Measurements from ENCODE around the gene FASN. TPM values are rescaled to one million over a fixed set of nuclear protein-coding genes. Genes with fewer than 3 reads are reported as not detected.

The FASN gene
- total and polyA plus RNA-seq, 2 donors (not counting 1 experiment from before 2014, with no cell fraction given) = 36.8 to 242 TPM

DNA sequence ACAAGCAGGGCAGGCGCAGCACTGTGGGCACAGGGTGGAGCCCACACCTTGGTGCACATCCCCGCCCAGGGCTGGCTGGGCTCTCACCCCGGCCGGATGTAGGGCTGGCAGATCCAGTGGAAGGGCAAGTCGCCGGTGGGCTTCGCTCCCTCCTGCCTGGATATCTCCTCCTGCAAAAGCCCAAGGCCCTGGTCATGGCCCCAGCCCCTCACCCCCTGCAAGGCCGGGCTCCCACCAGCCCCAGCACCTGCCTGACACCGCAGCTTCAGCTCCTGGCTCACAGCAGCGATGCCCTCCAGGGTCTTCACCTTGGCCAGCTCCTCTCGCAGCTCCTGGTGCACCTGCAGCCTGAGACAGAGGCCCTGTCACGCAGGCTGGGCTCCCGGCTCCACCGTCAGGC, 37.4 kb downstream of the FASN start:
- Histone ChIP-seq H3K9me3 (ENCODE audit: control insufficient read depth, insufficient read depth, low read depth, low read length) (no peaks in the 10 kb centered on the region), H3K9ac (ENCODE audit: insufficient read depth, low read length) (no peak overlapping the region), H3K27me3 (ENCODE audit: control insufficient read depth, insufficient read depth, low read length) (no peaks in the 10 kb centered on the region), H3K4me2 (ENCODE audit: extremely low read depth, insufficient read depth, low read length) (no peak overlapping the region), H3K27ac (ENCODE audit: insufficient read depth, low read length) (no peak overlapping the region), H3K4me1 (ENCODE audit: control insufficient read depth, extremely low read depth, insufficient read depth, low read length) (no peaks in the 10 kb centered on the region), H4K20me1 (ENCODE audit: control insufficient read depth, extremely low read depth, insufficient read depth, low read length) (no peaks in the 10 kb centered on the region), H3K79me2 (ENCODE audit: control insufficient read depth, insufficient read depth, low read length) (peaks cover 10% of the 10 kb centered on the region), H3K4me3 (replicated peaks in 1 of 4; ENCODE audit: control extremely low read depth in 1 of 4, insufficient read depth in 1 of 4, low read depth in 3 of 4, low read length in 4 of 4) (no peak overlapping the region), H2AFZ (ENCODE audit: low read length) (no peak overlapping the region), H3K36me3 (ENCODE audit: control insufficient read depth, insufficient read depth, low read length) (peaks cover 50% of the 10 kb centered on the region)
- no peak for TF ChIP-seq EZH2 (IDR thresholded peaks at IDR 0.05; ENCODE audit: low read length, missing control alignments)
- TF ChIP-seq CTCF (conservative IDR thresholded peaks at IDR 0.05 in 1 of 2, IDR thresholded peaks at IDR 0.05 in 1 of 2; ENCODE audit: low read depth in 1 of 2, low read length in 2 of 2) = no peak
- DNase-seq (ENCODE audit: low read depth in 2 of 2) = no peak

DNA sequence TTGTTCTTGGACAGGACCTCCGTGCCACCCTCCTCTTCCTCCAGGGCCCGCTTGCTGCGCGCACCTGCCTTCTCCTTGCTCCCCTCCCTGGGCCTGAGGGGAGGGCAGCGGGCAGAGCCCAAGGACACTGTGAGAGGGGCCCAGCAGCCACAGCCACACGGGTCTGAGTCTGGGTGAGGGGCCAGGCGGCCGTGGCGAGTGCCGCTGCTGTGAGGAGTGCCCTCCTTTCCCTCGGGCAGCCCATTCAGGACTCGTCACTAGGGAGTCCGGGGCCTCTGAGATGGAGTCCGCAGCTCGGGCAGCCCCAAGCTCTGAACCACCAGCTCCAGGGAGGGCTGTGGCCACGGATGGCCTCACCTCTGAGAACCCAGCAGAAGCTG, 38.0 kb downstream of the FASN start:
- Histone ChIP-seq H3K79me2 (ENCODE audit: control insufficient read depth, insufficient read depth, low read length) (peaks cover 6% of the 10 kb centered on the region), H4K20me1 (ENCODE audit: control insufficient read depth, extremely low read depth, insufficient read depth, low read length) (no peaks in the 10 kb centered on the region), H3K27me3 (ENCODE audit: control insufficient read depth, insufficient read depth, low read length) (no peaks in the 10 kb centered on the region), H3K4me1 (ENCODE audit: control insufficient read depth, extremely low read depth, insufficient read depth, low read length) (no peaks in the 10 kb centered on the region), H3K4me3 (replicated peaks in 1 of 4; ENCODE audit: control extremely low read depth in 1 of 4, insufficient read depth in 1 of 4, low read depth in 3 of 4, low read length in 4 of 4) (no peak overlapping the region), H3K36me3 (ENCODE audit: control insufficient read depth, insufficient read depth, low read length) (peaks cover 54% of the 10 kb centered on the region), H3K9me3 (ENCODE audit: control insufficient read depth, insufficient read depth, low read depth, low read length) (no peaks in the 10 kb centered on the region), H3K9ac (ENCODE audit: insufficient read depth, low read length) (no peak overlapping the region), H2AFZ (ENCODE audit: low read length) (no peak overlapping the region), H3K4me2 (ENCODE audit: extremely low read depth, insufficient read depth, low read length) (no peak overlapping the region), H3K27ac (ENCODE audit: insufficient read depth, low read length) (no peak overlapping the region)
- no peak for DNase-seq (ENCODE audit: low read depth in 2 of 2)
- TF ChIP-seq CTCF (conservative IDR thresholded peaks at IDR 0.05 in 1 of 2, IDR thresholded peaks at IDR 0.05 in 1 of 2; ENCODE audit: low read depth in 1 of 2, low read length in 2 of 2) = no peak

DNA sequence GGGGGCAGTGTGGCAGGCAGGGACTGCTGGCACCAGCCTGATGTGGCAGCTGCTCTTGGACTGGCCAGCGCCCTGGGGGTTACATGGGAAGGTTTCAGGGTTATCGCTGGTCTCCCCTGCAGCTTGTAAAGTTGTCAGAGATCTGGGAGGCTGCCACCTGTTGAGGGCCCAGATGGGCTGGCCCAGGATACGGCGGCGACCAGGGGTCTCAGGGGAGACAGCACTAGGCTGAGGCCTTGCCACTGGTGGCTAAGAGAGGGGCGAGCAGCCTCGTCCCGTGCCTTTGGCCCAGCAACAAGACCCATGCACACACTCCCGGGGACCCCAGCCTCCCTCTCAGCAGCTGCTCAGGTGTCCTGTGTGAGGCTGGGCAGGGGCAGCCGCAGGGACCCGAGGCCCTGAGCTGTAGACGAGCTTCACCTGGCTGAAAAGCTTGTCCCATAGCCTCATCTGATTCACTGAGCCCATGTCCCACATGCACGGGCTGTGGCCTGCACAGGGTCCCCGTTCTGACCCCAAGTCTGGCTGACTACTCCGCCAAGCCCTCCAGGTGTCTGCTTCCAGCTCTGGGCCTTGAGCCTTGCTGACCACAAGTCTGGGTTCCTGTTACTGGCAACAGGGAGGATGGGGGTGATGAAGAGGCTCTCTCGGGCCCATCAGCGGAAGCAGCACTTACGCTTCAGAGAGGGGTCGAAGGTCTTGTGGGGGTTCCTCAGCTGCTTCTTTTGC, 38.6 kb downstream of the FASN start:
- Histone ChIP-seq H3K27ac (ENCODE audit: insufficient read depth, low read length) (no peak overlapping the region), H2AFZ (ENCODE audit: low read length) (no peak overlapping the region), H3K4me3 (replicated peaks in 1 of 4; ENCODE audit: control extremely low read depth in 1 of 4, insufficient read depth in 1 of 4, low read depth in 3 of 4, low read length in 4 of 4) (no peak overlapping the region), H3K36me3 (ENCODE audit: control insufficient read depth, insufficient read depth, low read length) (peaks cover 58% of the 10 kb centered on the region), H3K27me3 (ENCODE audit: control insufficient read depth, insufficient read depth, low read length) (no peaks in the 10 kb centered on the region), H3K79me2 (ENCODE audit: control insufficient read depth, insufficient read depth, low read length) (no peaks in the 10 kb centered on the region), H3K4me1 (ENCODE audit: control insufficient read depth, extremely low read depth, insufficient read depth, low read length) (no peaks in the 10 kb centered on the region), H3K4me2 (ENCODE audit: extremely low read depth, insufficient read depth, low read length) (no peak overlapping the region), H3K9ac (ENCODE audit: insufficient read depth, low read length) (no peak overlapping the region), H4K20me1 (ENCODE audit: control insufficient read depth, extremely low read depth, insufficient read depth, low read length) (no peaks in the 10 kb centered on the region), H3K9me3 (ENCODE audit: control insufficient read depth, insufficient read depth, low read depth, low read length) (no peaks in the 10 kb centered on the region)
- TF ChIP-seq EZH2 (IDR thresholded peaks at IDR 0.05; ENCODE audit: low read length, missing control alignments) (no peak), CTCF (conservative IDR thresholded peaks at IDR 0.05 in 1 of 2, IDR thresholded peaks at IDR 0.05 in 1 of 2; ENCODE audit: low read depth in 1 of 2, low read length in 2 of 2) (no peak)
- no peak for DNase-seq (ENCODE audit: low read depth in 2 of 2)
